ENCODE measurements around the gene CST9L. TPM values are rescaled to one million over a fixed set of nuclear protein-coding genes. Genes with fewer than 3 reads are reported as not detected.

CST9L gene
- total and polyA plus RNA-seq, 2 of the 13 experiments (the other 11 are each of a cell fraction or from before 2014, with no cell fraction given) = 0.15 TPM; not detected in 1

- TF ChIP-seq HDAC2 (CRISPR knock-in tag; IDR thresholded peaks at IDR 0.05) (no peak), CBFB (CRISPR knock-in tag; IDR thresholded peaks at IDR 0.05) (peak; percentile 28; the same call in 1 of the 2 replicates)
Observed at GRCh38 chr20:23606652-23607049, 38.4 kb upstream of the CST9L start (continued).

GRCh38 chr20:23605867-23606651 lies 37.8 kb upstream of the CST9L start, which contains the start of gene CST9:
Gene CST9 (minus strand): TSS chr20:23605917. CDS start chr20:23605864, 53 bp downstream.
- Histone ChIP-seq H2AFZ (ENCODE audit: low read length) (no peak within 1 kb of the TSS), H3K27ac (ENCODE audit: extremely low read length, insufficient read depth, low read length) (no peak within 1 kb of the TSS), H3K4me3 (replicated peaks in 1 of 3; ENCODE audit: insufficient read depth in 1 of 3, low read depth in 2 of 3, low read length in 3 of 3) (no peak within 1 kb of the TSS), H3K79me2 (ENCODE audit: insufficient read depth, low read length) (no peaks in the 10 kb centered on the region), H3K27me3 (ENCODE audit: control insufficient read depth in 1 of 2, insufficient read depth in 2 of 2, low read length in 2 of 2) (peaks cover 2 to 28% of the 10 kb centered on the region in 2 experiments; a peak in 4 of 5 replicates), H3K9me3 (ENCODE audit: low read length) (no peaks in the 10 kb centered on the region), H3K4me2 (ENCODE audit: low read depth, low read length) (0 out of 2 replicates have a peak within 1 kb of the TSS, but pooled peaks have one; percentile 1), H3K4me1 (ENCODE audit: insufficient read depth, low read length) (peaks cover 29% of the 10 kb centered on the region), H4K20me1 (ENCODE audit: insufficient read depth, low read length) (no peaks in the 10 kb centered on the region), H3K9ac (ENCODE audit: insufficient read depth, low read depth, low read length) (no peak within 1 kb of the TSS), H3K36me3 (replicated peaks in 1 of 2; ENCODE audit: control insufficient read depth in 1 of 2, insufficient read depth in 2 of 2, low read length in 2 of 2) (no peaks in the 10 kb centered on the region)
- FAIRE-seq = no peak
- in situ Hi-C loops (cut with HindIII; ENCODE audit: extremely low pct_ligation_motif_present, low pct_unique_long_range_greater_than_20kb) = loop anchor here (5.0 kb wide), 1 partner anchor 164 kb away; no protein-coding TSS in a partner anchor
- intact Hi-C loops (cut with micrococcal nuclease; ENCODE audit: unreplicated experiment) = loop anchor here (1.0 to 5.0 kb wide), 6 partner anchors 17 to 244 kb away; partner anchors contain the start of gene GZF1
- no peak for DNase-seq (ENCODE audit: low spot score)
- peak; percentile 22 for ATAC-seq
- BruUV-seq (replicated peaks) = no TSS peak
- WGBS (ENCODE audit: low lambda C conversion rate) = 22% methylated on average over 13 of the region's 16 CpGs
- CTCF ChIA-PET (ENCODE audit: low intra/inter-chr PET ratio, low total read pairs) = interaction anchor here (1.1 to 3.7 kb wide), 4 partner anchors 34 to 164 kb away, joined by 4 to 71 read pairs (median 7); no protein-coding TSS in a partner anchor
- POLR2A ChIA-PET = interaction anchor here (3.0 to 4.0 kb wide), 2 partner anchors 23 to 31 kb away, joined by 16 to 22 read pairs; partner anchors contain the start of gene CST3
- 0 out of 2 replicates have a peak, but pooled peaks have one; percentile 15 for TF ChIP-seq KDM5B (CRISPR knock-in tag; IDR thresholded peaks at IDR 0.05; ENCODE audit: borderline replicate concordance)
- TF ChIP-seq ZSCAN31 (CRISPR knock-in tag; IDR thresholded peaks at IDR 0.05; ENCODE audit: low read depth) = no peak
- 0 out of 2 replicates have a peak, but pooled peaks have one; percentile 43 for TF ChIP-seq ZNF83 (CRISPR knock-in tag; IDR thresholded peaks at IDR 0.05; ENCODE audit: borderline replicate concordance)
- TF ChIP-seq, protein P1, sequence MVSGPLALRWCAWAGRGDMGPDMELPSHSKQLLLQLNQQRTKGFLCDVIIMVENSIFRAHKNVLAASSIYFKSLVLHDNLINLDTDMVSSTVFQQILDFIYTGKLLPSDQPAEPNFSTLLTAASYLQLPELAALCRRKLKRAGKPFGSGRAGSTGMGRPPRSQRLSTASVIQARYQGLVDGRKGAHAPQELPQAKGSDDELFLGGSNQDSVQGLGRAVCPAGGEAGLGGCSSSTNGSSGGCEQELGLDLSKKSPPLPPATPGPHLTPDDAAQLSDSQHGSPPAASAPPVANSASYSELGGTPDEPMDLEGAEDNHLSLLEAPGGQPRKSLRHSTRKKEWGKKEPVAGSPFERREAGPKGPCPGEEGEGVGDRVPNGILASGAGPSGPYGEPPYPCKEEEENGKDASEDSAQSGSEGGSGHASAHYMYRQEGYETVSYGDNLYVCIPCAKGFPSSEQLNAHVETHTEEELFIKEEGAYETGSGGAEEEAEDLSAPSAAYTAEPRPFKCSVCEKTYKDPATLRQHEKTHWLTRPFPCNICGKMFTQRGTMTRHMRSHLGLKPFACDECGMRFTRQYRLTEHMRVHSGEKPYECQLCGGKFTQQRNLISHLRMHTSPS (CRISPR knock-in tag; IDR thresholded peaks at IDR 0.05; ENCODE audit: low read depth) = no peak
- TF ChIP-seq HHEX (CRISPR knock-in tag; IDR thresholded peaks at IDR 0.05) = 0 out of 2 replicates have a peak, but pooled peaks have one; percentile 29
- TF ChIP-seq ZNF788 (CRISPR knock-in tag; IDR thresholded peaks at IDR 0.05; ENCODE audit: borderline replicate concordance) = no peak
- TF ChIP-seq NRL (CRISPR knock-in tag; IDR thresholded peaks at IDR 0.05; ENCODE audit: borderline replicate concordance) = peak; percentile 50; the same call in 1 of the 2 replicates
- no peak for TF ChIP-seq ZMYM2 (CRISPR knock-in tag; IDR thresholded peaks at IDR 0.05)
- TF ChIP-seq GABPA (IDR thresholded peaks at IDR 0.05; ENCODE audit: low read depth, low read length) = no peak
- TF ChIP-seq GABPA (CRISPR knock-in tag; IDR thresholded peaks at IDR 0.05; ENCODE audit: low read depth) = no peak
- TF ChIP-seq, protein P2, sequence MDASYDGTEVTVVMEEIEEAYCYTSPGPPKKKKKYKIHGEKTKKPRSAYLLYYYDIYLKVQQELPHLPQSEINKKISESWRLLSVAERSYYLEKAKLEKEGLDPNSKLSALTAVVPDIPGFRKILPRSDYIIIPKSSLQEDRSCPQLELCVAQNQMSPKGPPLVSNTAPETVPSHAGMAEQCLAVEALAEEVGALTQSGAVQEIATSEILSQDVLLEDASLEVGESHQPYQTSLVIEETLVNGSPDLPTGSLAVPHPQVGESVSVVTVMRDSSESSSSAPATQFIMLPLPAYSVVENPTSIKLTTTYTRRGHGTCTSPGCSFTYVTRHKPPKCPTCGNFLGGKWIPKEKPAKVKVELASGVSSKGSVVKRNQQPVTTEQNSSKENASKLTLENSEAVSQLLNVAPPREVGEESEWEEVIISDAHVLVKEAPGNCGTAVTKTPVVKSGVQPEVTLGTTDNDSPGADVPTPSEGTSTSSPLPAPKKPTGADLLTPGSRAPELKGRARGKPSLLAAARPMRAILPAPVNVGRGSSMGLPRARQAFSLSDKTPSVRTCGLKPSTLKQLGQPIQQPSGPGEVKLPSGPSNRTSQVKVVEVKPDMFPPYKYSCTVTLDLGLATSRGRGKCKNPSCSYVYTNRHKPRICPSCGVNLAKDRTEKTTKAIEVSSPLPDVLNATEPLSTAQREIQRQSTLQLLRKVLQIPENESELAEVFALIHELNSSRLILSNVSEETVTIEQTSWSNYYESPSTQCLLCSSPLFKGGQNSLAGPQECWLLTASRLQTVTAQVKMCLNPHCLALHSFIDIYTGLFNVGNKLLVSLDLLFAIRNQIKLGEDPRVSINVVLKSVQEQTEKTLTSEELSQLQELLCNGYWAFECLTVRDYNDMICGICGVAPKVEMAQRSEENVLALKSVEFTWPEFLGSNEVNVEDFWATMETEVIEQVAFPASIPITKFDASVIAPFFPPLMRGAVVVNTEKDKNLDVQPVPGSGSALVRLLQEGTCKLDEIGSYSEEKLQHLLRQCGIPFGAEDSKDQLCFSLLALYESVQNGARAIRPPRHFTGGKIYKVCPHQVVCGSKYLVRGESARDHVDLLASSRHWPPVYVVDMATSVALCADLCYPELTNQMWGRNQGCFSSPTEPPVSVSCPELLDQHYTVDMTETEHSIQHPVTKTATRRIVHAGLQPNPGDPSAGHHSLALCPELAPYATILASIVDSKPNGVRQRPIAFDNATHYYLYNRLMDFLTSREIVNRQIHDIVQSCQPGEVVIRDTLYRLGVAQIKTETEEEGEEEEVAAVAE (CRISPR knock-in tag; IDR thresholded peaks at IDR 0.05; ENCODE audit: borderline replicate concordance) = 0 out of 2 replicates have a peak, but pooled peaks have one; percentile 34
- no peak for TF ChIP-seq ZNF160 (CRISPR knock-in tag; IDR thresholded peaks at IDR 0.05)
- no peak for TF ChIP-seq SMAD1 (CRISPR knock-in tag; IDR thresholded peaks at IDR 0.05; ENCODE audit: borderline replicate concordance, low read depth)
